GM19023 (cell line): ENCODE data around the gene RHBDF2.

Experiments
- ATAC-seq: cut with Tn5 transposase; IDR thresholded peaks from one replicate; pipeline ENCODE4 v1.9.1; 2021; ENCODE audit warnings: mild to moderate bottlenecking, moderate library complexity; ENCODE audit not compliant: unreplicated experiment

RHBDF2 gene

DNA sequence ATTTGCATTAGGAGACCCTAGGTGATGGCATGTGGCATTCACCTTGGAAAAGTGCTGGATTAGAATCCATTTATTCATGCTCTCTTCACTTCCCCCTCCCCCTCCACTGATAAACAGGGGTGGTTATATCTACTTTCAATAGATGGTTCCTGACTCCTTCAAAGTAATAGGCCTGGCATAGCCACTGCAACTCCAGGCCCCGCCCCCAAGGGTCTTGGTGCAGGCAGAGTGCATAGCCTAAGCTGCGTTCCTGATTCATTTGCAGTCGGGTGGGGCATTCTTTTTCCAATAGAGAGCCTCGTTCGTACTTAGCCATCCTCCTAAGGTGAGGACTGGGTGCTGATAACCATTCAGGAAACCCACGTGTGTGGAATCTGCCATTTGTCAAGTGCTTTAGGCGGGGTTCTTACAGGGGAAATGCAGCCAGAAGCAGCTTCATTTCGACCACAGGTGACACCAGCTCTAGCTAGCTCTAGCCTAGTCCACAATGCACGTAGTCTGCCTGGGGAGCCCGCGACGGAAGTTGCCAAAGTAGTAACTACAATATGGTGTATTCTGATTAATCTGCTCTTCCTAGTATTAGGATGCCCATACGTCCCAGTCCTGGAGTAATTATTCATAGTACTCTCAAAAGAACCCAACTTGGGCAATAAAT is 59.4 kb downstream of the RHBDF2 start:
- ATAC-seq, result no peak

DNA sequence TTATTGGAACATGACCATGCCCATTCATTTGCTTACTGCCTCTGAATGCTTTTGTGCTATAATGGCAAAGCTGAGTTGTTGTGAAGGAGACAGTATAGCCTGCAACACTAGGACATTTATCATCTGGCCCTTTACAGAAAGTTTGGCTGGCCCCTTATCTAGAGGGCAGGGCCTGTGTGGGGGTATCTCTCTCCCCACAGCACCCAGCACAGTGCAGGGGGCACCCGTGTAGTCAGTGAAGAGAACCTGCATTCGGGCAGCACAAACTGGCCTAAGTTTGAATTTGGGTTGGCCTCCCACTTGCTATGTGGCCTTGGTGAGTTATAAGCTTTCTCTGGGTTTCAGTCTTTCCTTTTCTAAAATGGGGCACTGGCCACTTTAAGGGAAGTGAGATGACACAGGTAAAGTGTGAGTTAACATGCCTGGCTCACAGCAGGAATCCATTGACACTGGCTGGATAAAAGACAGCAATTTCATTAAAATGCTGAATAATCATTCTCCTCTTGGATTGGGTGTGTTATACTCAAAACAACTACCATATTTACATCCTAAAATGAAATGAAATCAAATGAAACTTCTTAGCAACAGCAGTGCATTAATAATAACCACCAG is 60.4 kb downstream of the RHBDF2 start:
- ATAC-seq, result no peak

DNA sequence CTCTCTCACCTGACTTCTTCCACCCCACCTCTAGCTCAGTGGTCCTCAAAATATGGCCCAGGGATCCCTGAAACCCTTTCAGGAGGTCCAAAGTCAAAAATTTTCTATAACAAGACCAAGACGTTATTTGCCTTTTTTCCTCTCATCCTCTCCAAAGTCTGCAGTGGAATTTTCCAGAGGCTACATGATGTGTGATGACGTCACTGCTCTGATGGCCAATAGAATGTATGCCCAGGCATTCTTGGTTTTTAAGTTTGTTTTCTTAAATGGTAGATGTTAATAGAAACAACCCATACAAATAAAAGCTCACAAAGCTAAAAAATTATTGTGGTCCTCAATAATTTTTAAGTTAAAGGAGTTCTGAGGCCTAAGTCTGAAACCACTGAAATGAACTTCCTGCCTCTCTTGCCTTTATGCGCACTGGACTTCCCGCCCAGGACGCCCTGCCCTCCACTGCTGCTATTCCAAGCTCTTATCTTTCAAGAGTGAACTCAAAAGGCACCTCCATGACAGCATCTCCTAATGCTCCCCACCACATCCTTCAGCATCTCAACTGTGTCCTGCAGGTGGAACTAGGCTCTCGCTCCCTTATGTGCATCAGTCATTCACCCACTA is 61.8 kb downstream of the RHBDF2 start:
- no peak for ATAC-seq

DNA sequence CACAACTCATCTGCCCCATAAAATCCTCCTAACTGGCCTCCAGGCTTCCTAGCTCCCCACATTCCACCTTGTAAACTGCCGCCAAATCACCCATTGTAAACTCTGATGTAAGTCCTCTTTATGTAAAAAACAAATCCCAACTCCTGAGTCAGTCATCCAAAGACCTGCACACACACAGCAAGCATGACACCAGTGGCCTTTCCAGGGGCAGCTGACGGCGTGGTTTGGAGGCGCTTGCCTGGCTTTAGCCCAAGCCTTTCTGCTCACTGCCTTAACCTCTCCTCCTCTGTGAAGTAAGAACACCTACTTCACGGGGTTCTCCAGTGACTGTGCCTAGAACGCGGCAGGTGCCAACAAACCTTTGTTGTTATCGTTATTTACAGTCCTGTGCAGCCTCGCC is 62.3 kb downstream of the RHBDF2 start:
- no peak for ATAC-seq

DNA sequence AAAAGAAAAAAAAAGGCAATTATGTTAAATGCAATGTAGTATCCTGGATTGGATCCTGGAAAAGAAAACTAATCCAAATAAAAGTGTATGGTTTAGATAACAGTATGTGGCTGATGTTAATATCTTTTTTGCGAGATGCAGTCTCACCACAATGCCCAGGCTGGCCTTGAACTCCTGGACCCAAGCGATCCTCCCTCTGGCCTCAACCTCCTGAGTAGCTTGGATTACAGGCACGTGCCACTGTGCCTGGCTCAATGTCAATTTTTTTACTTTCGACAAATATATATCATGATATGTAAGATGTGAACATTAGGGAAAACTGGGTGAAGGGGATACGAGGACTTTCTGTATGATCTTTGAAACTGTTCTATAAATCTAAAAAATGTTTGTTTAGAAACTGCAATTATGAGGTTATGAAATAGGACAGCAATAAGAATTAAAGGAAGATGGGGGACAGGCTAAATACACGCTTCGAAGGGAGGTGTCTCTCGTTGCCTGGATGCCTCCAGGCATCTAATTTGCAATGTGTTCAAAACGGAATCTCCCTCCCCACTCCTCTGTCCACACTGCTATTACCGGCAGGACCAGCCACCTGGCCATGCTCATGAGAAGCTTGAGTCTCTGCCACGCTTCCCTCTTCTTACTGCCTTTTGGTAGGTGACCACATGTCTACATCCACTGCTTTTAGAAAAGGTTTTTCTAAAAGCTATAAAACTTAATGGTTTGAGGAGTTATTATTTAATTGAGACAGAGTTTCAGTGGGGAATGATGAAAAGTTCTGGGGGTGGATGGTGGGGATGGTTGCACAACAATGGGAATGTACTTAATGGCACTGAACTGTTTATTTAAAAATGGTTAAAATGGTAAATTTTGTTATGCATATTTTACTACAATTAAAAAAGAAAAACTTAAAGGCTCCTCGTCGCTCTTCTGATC is 63.5 kb downstream of the RHBDF2 start:
- no peak for ATAC-seq

DNA sequence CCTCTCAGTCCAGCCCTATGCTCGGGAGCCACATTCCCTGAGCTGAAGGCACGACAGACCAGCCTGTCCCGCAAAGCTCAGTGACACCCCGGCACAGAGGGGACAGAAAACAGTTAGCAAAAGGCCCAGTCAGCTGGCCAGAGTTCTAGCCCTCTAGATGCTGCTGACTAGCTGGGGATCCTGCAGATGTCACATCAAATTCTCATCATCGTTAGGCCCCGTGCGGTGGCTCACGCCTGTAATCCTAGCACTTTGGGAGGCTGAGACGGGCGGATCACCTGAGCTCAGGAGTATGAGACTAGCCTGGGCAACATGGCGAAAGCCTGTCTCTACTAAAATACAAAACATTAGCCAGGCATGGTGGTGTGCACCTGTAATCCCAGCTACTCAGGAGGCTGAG is 65.5 kb downstream of the RHBDF2 start:
- no peak for ATAC-seq

DNA sequence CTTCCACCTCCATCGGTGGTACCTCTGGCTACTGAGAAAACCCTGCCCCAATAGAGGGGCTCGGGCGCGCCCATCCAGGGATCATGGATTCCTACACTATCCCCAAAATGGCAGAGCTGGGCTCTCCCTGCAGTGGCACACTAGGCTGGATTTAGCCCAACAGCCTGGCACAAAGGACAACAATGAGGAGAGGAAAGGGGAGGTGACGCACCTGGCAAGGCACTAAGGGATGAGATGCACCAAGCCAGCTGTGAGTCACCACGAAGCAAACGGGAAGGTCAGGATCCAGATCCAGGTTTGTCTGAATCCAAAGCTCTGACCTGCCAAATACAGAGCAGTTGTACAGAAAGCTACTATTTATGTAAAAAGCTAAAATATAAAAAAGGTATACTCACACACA is 66.4 kb downstream of the RHBDF2 start:
- no peak for ATAC-seq

DNA sequence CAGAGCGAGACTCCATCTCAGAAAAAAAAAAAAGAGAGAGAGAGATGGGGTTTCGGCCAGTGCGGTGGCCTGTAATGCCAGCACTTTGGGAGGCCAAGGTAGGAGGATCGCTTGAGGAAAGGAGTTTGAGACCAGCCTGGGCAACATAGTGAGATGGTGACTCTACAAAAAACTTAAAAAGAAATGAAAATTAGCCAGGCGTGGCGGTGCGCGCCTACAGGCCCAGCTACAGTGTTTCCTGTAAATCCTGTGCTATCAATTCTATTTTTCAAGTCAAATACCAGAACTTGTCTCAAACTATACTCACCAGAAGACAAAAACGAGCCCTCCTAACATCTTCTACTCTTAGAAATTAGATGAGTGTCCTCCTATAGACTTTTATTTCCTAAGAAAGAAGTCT is 67.5 kb downstream of the RHBDF2 start:
- no peak for ATAC-seq

DNA sequence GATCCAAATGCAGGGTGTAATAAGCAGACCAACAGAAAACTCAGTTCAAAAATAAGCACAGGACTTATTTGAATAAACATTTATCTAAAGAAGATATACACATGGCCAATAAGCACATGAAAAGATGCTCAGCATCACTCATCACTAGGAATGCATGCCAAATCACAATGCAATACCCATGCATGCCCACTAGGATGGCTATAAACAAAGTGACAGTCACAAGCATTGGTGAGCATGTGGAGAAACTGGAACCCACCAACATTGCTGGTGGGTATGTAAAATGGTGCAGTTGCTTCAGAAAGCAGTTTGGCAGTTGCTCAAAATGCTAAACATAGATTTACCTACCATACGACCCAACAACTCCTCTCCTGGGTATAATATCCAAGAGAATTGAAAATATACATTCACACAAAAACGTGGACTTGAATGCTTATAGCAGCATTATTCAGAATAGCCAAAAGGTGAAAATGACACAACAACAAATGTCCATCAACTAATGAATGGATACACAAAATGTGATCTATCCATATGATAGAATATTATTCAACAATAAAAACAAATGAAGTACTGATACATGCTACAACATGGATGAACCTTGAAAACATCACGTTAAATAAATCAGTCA is 68.4 kb downstream of the RHBDF2 start:
- ATAC-seq, result no peak

DNA sequence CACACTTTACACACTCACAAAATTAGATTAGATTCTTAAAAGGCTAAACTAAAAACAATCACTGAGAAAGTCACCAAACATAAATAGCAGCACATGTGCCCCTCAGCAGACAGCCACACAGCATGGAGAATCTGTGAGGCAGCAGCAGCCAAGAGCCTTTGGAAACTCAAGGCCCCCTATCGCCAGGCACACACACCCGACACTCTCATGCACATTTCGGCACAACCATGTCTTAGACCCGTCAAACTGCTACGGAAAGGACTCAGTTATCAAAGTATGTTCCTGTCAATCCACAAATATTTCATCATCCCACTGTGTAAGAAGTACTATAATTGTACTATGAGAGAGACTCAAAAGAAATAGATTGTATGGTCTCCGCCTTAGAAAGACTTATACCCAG is 69.2 kb downstream of the RHBDF2 start:
- ATAC-seq, result no peak

DNA sequence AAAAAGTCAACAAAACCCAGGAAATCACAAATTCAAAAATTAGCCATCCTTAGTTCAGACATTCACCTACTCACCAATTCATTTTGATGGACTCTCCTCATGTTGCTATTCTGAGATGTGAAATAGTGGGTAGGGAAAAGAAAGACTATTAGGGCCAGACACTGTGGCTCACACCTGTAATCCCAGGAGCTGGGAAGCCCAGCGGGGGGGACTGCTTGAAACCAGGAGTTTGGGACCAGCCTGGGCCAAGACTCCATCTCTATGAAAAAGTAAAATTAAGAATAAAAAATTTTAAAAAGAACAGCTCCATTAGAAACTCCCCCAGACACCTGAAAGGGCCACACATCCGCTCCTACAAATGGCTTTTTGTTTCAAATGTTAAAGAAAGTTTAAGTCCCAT is 69.7 kb downstream of the RHBDF2 start:
- ATAC-seq, result no peak

DNA sequence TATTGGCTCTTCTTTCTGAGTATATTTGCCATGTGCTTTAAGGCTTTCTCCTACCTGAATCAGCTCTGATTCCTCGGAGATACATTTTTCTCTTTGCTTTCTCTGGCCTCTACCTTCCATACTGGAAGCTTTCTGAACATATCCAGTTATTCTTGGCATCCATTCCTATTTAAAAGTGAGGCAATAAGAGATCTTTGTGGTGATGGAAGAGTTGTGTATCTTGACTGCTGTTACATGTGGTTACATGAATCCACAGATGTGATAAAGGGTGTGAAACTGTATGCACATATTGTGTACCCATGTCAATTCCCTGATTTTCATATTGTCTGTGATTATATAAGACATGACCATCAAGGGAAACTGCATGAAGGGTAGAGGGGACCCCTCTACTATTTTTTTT is 72.7 kb downstream of the RHBDF2 start:
- ATAC-seq, result no peak

DNA sequence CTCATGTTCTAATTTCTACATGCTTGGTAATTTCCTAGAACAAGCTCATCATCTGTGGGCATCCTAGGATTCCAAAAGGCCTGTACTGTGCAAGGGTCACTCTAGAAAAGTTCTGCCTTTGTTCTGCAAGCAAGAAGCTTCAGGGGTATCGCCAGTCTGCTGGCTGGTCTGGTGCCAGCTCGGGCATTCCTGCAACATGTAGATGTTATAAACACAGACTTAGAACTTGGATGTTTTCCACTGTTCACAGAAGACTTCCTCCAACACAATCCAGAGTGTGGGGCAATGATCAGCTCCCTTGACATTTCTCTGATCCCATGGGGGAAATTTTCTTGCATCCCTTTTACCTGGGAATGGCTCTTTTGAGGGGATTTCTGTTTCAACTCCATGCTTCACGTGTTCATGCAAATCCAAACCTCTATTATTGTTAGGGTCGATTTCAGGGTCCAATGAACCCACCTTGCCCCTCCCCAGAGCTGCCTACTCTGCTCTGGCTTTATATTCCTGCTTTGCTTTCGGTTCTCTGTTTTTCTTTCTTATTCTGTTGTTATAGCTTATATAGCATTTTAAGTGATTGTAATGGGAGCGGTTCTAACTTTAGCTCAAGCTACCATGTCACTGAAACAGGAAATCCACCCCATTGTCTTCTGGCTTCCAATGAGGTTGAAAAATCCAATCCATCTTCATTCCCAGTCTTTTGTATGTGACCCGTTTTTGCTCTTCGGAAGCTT is 73.6 kb downstream of the RHBDF2 start:
- no peak for ATAC-seq

DNA sequence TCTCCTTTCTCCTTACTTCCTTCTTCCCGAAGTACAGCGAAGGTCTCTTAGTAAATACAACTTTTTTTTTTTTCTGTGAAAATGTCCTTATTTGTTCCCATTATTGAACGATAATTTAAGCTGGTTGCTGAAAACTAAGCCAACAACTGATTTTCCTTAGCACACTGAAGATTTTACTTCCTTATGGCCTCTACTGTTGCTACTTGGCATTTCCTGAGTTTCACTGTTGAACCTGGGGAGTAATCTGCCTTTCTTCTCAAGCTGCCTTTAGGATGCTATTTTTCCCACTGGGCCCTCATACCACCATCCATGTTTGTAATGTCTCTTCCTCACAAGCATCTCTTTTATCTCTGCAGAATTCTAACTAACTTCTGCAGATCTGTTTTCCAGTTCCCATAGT is 74.4 kb downstream of the RHBDF2 start:
- ATAC-seq, result no peak

DNA sequence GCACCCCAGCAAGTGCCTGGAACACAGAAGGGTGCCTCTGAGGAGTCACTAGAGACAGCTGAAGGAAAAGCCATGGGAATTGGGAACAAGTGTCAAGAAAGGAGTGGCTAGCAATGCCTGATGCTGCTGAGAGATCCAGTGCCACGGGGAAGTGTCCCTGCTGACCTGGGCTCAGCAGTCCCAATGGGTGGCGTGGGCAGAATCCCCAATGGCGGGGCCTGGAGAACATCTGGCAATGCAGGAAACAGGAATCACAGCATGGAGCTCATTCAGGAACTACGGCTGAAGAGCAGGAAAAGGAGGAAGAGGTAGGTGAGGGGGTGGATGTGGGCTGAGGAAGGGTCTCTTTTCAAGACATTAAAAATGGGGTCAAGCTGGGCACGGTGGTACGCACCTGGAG is 78.4 kb downstream of the RHBDF2 start:
- no peak for ATAC-seq

DNA sequence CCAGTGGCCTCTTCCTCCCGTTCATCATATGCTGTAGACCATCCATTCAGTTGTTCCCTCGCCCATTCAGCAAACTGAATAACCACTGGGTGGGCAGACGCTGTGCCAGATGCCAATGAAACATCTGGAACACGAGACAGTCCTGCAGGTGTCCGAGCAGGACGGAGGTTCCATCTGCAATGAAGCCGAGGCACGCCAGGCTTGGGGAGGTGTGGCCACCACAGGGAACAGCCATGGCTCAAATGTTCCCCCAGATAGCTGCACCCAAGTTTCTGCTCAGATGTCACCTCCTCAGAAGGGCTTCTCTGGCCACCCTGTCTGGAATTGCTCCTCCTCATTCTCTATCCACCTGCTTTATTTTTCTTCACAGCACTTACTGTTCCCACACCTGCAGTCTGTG is 78.8 kb downstream of the RHBDF2 start:
- ATAC-seq, result no peak

DNA sequence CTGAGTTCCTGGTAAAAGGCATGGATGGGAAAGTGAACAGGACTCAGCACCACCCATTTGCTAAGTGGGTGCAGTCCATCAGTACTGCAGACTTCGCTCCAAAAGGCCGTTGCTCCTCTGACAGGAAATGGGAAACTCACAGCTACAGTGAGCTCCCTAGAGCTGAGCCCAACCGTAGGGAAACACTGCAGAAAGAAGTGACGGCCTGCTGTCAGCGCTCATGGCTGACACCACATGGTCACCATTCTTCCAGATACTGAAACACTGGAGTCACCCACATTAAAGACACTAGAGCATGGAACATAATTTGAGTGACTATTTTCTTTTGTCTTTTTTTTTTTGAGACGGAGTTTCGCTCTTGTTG is 80.2 kb downstream of the RHBDF2 start:
- no peak for ATAC-seq
